K562 (cell line): Measurements from ENCODE around the gene RHOC. TPM values are rescaled to one million over a fixed set of nuclear protein-coding genes. Genes with fewer than 3 reads are reported as not detected.

Experiments
- ATF3 ChIP-seq, 2 experiments: fragments of 450-650 bp in 1 of 2; sonication (generic) in 1 of 2; formaldehyde crosslinking in 1 of 2; IDR thresholded peaks in 1 of 2; conservative IDR thresholded peaks in 1 of 2; 2 replicates each; pipeline versions ENCODE4 v1.6.1 to v1.8.1; 2016 to 2023; ENCODE audit warnings: mild to moderate bottlenecking in 2 of 2, moderate library complexity in 2 of 2, inconsistent platforms in 1 of 2, missing genetic modification reagents in 1 of 2
- EHMT2 ChIP-seq: fragments of 450-650 bp; IDR thresholded peaks from 2 replicates; pipeline ENCODE4 v1.6.1; 2018; ENCODE audit warnings: antibody characterized with exemption
- ETS2 ChIP-seq: IDR thresholded peaks from 2 replicates; pipeline ENCODE4 v1.6.1; 2016; ENCODE audit warnings: borderline replicate concordance, missing genetic modification characterization, mild to moderate bottlenecking, moderate library complexity, missing compliant biosample characterization; ENCODE audit not compliant: poor library complexity, severe bottlenecking
- FOSL1 ChIP-seq: fragments of 200-800 bp; sonication (Bioruptor generic); conservative IDR thresholded peaks from 2 replicates; pipeline ENCODE4 v1.6.1; 2016; ENCODE audit warnings: missing genetic modification characterization, missing compliant biosample characterization
- FOXP4 ChIP-seq: sonication (generic); formaldehyde crosslinking; IDR thresholded peaks from 2 replicates; pipeline ENCODE4 v1.8.0; 2022; ENCODE audit warnings: mild to moderate bottlenecking, missing genetic modification reagents, borderline replicate concordance
- ILF3 ChIP-seq: fragments of 450-650 bp; IDR thresholded peaks from 2 replicates; pipeline ENCODE4 v1.6.1; 2018; ENCODE audit warnings: antibody characterized with exemption, mild to moderate bottlenecking, moderate library complexity, borderline replicate concordance
- ILK ChIP-seq: fragments of 450-650 bp; IDR thresholded peaks from 2 replicates; pipeline ENCODE4 v1.6.1; 2016; ENCODE audit warnings: missing genetic modification characterization, low read depth, mild to moderate bottlenecking, missing compliant biosample characterization, moderate library complexity, borderline replicate concordance
- MAFG ChIP-seq: fragments of 450-650 bp; conservative IDR thresholded peaks from 2 replicates; pipeline ENCODE4 v1.6.1; 2016; ENCODE audit warnings: missing genetic modification characterization, missing compliant biosample characterization
- PURB ChIP-seq: sonication (generic); formaldehyde crosslinking; IDR thresholded peaks from 2 replicates; pipeline ENCODE4 v1.9.0; 2021; ENCODE audit warnings: low read depth, mild to moderate bottlenecking, missing genetic modification reagents
- RNF2 ChIP-seq: sonication (generic); IDR thresholded peaks from 2 replicates; pipeline ENCODE4 v1.6.1; 2016
- STAT5A ChIP-seq: IDR thresholded peaks from 2 replicates; pipeline ENCODE4 v1.6.1; 2012; ENCODE audit warnings: low read length, inconsistent platforms, borderline replicate concordance
- TCF7 ChIP-seq: sonication (generic); IDR thresholded peaks from 2 replicates; pipeline ENCODE4 v1.6.1; 2016; ENCODE audit warnings: antibody characterized with exemption, borderline replicate concordance
- TOE1 ChIP-seq, 2 experiments: fragments of 450-650 bp in 1 of 2; sonication (generic) in 1 of 2; formaldehyde crosslinking in 1 of 2; IDR thresholded peaks; 2 replicates each; pipeline versions ENCODE4 v1.7.1 to v1.8.0; 2016 to 2022; ENCODE audit warnings: borderline replicate concordance in 2 of 2, mild to moderate bottlenecking in 2 of 2, antibody characterized with exemption in 1 of 2, inconsistent platforms in 1 of 2, low read depth in 1 of 2, missing genetic modification reagents in 1 of 2, moderate library complexity in 1 of 2
- TRIM28 ChIP-seq: fragments of 450-650 bp; IDR thresholded peaks from 2 replicates; pipeline ENCODE4 v1.6.1; 2017
- ZBTB17 ChIP-seq: fragments of 450-650 bp; formaldehyde crosslinking; IDR thresholded peaks from 2 replicates; pipeline ENCODE4 v1.4.0; 2020; ENCODE audit warnings: mild to moderate bottlenecking
- ZNF324 ChIP-seq: fragments of 250-450 bp; sonication (Bioruptor Pico); IDR thresholded peaks from 2 replicates; pipeline ENCODE4 v1.4.0; 2020; ENCODE audit warnings: mild to moderate bottlenecking
- polyA plus RNA-seq, 8 experiments: library from polyadenylated mRNA; depleted of rRNA in 4 of 8; stranded (reverse) in 5 of 8; unstranded in 3 of 8; fragments of >200 nt; fragmentation: Nextera tagmentation in 2 of 8; fragmentation: Illumina TruSeq in 1 of 8; extraction: Ambion mirVana in 2 of 8; extraction: Trizol in 1 of 8; gene quantifications; 2 replicates each; pipeline versions ENCODE4 v1.2.1 to v1.2.3, GENCODE V29; 2011 to 2014; ENCODE audit warnings: inconsistent platforms in 1 of 8, missing spikeins in 1 of 8
- total RNA-seq, 7 experiments: library from RNA; depleted of rRNA in 6 of 7; stranded (reverse); fragments of >200 nt in 6 of 7; fragmentation: Illumina TruSeq in 2 of 7; extraction: Trizol in 2 of 7; gene quantifications; 2 replicates each; pipeline versions ENCODE4 v1.2.1 to v1.2.3, GENCODE V29; 2011 to 2021; ENCODE audit warnings: low replicate concordance in 1 of 7
- TF ChIP-seq, protein P1 (sequence below): sonication (generic); formaldehyde crosslinking; IDR thresholded peaks from 2 replicates; pipeline ENCODE4 v1.9.0; 2022; ENCODE audit warnings: mild to moderate bottlenecking, missing genetic modification reagents
- TF ChIP-seq, protein P2 (sequence below): IDR thresholded peaks from 3 replicates; pipeline ENCODE4 v1.6.1; 2011; ENCODE audit warnings: borderline replicate concordance, mild to moderate bottlenecking, moderate library complexity; ENCODE audit not compliant: insufficient read length; ENCODE audit errors: extremely low read depth

The RHOC gene
- total and polyA plus RNA-seq, 9 of the 15 experiments (the other 6 are each of a cell fraction or from before 2014, with no cell fraction given), result 35.2 to 364 (median 204) TPM

DNA sequence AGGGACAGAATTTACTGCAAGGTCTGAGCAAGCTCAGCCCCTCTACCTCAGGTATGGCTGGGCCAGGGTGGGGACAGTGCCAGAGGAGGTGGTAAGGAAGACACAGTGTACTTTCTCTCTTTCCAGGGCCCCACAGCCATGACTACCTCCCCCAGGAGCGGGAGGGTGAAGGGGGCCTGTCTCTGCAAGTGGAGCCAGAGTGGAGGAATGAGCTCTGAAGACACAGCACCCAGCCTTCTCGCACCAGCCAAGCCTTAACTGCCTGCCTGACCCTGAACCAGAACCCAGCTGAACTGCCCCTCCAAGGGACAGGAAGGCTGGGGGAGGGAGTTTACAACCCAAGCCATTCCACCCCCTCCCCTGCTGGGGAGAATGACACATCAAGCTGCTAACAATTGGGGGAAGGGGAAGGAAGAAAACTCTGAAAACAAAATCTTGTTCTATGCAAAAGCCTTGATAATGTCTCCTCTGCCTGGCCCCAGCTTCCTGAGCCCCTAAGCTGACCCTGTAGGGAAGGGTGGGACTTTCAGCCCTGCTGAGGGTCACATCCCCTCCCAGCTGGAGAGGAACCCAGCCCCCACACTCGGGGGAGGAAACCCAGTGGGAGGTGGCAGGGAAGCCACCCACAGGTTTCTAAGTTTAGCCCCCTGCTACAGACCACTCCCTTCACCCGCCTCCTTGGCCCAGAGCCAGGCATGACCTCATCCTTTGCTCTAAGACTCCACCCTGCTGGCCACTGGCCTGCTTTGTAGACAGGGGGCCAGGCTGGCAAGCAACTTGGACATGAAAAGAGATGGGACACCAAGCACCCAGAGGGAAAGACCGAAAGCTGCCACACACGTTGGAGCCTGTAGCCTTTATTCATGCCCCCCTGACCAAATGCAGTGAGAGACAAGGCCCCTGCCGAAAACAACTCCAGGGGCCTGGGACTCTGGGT is 6.4 kb downstream of the RHOC start (continued):
- peak; percentile 84; the same call in 1 of the 2 replicates for TF ChIP-seq TOE1 (IDR thresholded peaks at IDR 0.05; ENCODE audit: borderline replicate concordance)
- no peak for TF ChIP-seq TOE1 (CRISPR knock-in tag; IDR thresholded peaks at IDR 0.05; ENCODE audit: borderline replicate concordance, low read depth)
- peak; percentile 68; the same call in 1 of the 2 replicates for TF ChIP-seq TCF7
- TF ChIP-seq ATF3 (IDR thresholded peaks at IDR 0.05), result peak; percentile 98
- peak; percentile 87 for TF ChIP-seq ATF3 (CRISPR knock-in tag; conservative IDR thresholded peaks at IDR 0.05)
- 0 out of 2 replicates have a peak, but pooled peaks have one; percentile 58 for TF ChIP-seq ILF3
- TF ChIP-seq ILK (tag), result no peak
- peak; percentile 95 for TF ChIP-seq FOSL1
- peak; percentile 74 for TF ChIP-seq MAFG (tag)
- TF ChIP-seq, protein P1, sequence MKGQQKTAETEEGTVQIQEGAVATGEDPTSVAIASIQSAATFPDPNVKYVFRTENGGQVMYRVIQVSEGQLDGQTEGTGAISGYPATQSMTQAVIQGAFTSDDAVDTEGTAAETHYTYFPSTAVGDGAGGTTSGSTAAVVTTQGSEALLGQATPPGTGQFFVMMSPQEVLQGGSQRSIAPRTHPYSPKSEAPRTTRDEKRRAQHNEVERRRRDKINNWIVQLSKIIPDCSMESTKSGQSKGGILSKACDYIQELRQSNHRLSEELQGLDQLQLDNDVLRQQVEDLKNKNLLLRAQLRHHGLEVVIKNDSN (CRISPR knock-in tag), result no peak
- peak; percentile 21 for TF ChIP-seq ZBTB17 (CRISPR knock-in tag)
- TF ChIP-seq, protein P2, sequence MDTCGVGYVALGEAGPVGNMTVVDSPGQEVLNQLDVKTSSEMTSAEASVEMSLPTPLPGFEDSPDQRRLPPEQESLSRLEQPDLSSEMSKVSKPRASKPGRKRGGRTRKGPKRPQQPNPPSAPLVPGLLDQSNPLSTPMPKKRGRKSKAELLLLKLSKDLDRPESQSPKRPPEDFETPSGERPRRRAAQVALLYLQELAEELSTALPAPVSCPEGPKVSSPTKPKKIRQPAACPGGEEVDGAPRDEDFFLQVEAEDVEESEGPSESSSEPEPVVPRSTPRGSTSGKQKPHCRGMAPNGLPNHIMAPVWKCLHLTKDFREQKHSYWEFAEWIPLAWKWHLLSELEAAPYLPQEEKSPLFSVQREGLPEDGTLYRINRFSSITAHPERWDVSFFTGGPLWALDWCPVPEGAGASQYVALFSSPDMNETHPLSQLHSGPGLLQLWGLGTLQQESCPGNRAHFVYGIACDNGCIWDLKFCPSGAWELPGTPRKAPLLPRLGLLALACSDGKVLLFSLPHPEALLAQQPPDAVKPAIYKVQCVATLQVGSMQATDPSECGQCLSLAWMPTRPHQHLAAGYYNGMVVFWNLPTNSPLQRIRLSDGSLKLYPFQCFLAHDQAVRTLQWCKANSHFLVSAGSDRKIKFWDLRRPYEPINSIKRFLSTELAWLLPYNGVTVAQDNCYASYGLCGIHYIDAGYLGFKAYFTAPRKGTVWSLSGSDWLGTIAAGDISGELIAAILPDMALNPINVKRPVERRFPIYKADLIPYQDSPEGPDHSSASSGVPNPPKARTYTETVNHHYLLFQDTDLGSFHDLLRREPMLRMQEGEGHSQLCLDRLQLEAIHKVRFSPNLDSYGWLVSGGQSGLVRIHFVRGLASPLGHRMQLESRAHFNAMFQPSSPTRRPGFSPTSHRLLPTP, result no peak
- TF ChIP-seq FOXP4 (CRISPR knock-in tag), result no peak; the same call in 1 of the 2 replicates
- no peak for TF ChIP-seq PURB
- TF ChIP-seq ETS2 (tag), result no peak
- peak; percentile 99 for TF ChIP-seq RNF2
- peak; percentile 62; the same call in 1 of the 2 replicates for TF ChIP-seq STAT5A
- peak; percentile 51; the same call in 1 of the 2 replicates for TF ChIP-seq ZNF324 (CRISPR knock-in tag)
- TF ChIP-seq EHMT2, result no peak
- peak; percentile 79; the same call in 1 of the 2 replicates for TF ChIP-seq TRIM28
